SK-N-MC (cell line): Measurements from ENCODE around the gene ATP6V0E1.

Experiments used
- DNase-seq: peaks from one replicate; pipeline ENCODE4 v3.0.0-alpha.2; 2011; ENCODE audit warnings: low read depth, low spot score
- H3K27ac ChIP-seq: fragments of 200-600 bp; sonication (generic); 2 replicates; pipeline ENCODE4 v1.5.1; 2016; ENCODE audit warnings: mixed run types
- H3K36me3 ChIP-seq: fragments of 200-600 bp; sonication (generic); 2 replicates; pipeline ENCODE4 v1.6.1; 2017; ENCODE audit warnings: antibody characterized with exemption, low read length, mixed read lengths; ENCODE audit not compliant: insufficient read depth
- H3K4me3 ChIP-seq: fragments of 200-600 bp; sonication (generic); 2 replicates; pipeline ENCODE4 v1.5.1; 2016
- H3K9ac ChIP-seq: fragments of 200-600 bp; sonication (generic); 2 replicates; pipeline ENCODE4 v1.8.0; 2017; ENCODE audit warnings: mixed run types, mixed read lengths; ENCODE audit not compliant: insufficient read length
- H3K9me3 ChIP-seq: fragments of 200-600 bp; sonication (generic); 2 replicates; pipeline ENCODE4 v1.6.1; 2017; ENCODE audit warnings: low read depth, mild to moderate bottlenecking, antibody characterized with exemption, low read length, moderate library complexity, mixed read lengths
- EZH2 ChIP-seq: fragments of 200-600 bp; sonication (generic); IDR thresholded peaks from one replicate; pipeline ENCODE4 v1.6.1; 2017; ENCODE audit warnings: antibody characterized with exemption
- FOXP2 ChIP-seq: optimal IDR thresholded peaks from 2 replicates; pipeline ENCODE3; 2011; ENCODE audit warnings: mild to moderate bottlenecking, moderate library complexity; ENCODE audit not compliant: insufficient read depth; ENCODE audit errors: extremely low read length, control extremely low read depth
- POLR2AphosphoS5 ChIP-seq: IDR thresholded peaks from 2 replicates; pipeline ENCODE4 v1.6.1; 2012; ENCODE audit warnings: mild to moderate bottlenecking, low read depth, low read length, borderline replicate concordance

The ATP6V0E1 gene

DNA sequence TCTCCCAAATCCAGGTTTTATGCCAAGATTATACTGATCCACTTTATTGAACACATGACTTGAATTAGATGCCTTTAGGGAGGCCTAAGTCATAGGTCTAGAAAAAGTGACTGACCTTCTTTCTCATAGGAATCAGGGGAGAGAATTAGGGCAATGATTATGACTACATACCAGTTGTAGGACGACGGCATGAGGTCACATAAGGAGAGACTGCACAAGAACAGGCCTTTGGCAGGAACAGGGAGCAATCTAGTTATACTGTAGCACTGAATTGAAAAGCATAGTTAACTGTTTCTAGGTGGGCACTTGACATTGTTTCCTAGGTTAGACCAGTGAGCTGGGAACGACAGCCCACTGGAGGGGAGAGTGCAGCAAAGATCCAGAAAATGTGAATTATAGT lies 95.3 kb downstream of the ATP6V0E1 start:
- Histone ChIP-seq H3K9me3 (no peaks in the 10 kb centered on the region), H3K4me3 (no peak overlapping the region), H3K9ac (no peak overlapping the region), H3K27ac (no peak overlapping the region), H3K36me3 (no peaks in the 10 kb centered on the region)
- TF ChIP-seq POLR2AphosphoS5 (no peak), EZH2 (no peak), FOXP2 (no peak)
- DNase-seq, result no peak
